K562 (cell line): ENCODE data around the gene VSIG4. TPM values are rescaled to one million over a fixed set of nuclear protein-coding genes. Genes with fewer than 3 reads are reported as not detected.
A peak's percentile ranks its signal among the peaks of the same experiment; 100 is the strongest.

Source experiments
- AFF1 ChIP-seq, 2 experiments: fragments of 450-650 bp; IDR thresholded peaks; 2 replicates each; pipeline ENCODE4 v1.6.1; 2018; ENCODE audit warnings: mild to moderate bottlenecking in 2 of 2, low read depth in 1 of 2; ENCODE audit not compliant: partially characterized antibody in 2 of 2
- CBX2 ChIP-seq: fragments of 200-600 bp; sonication (generic); IDR thresholded peaks from one replicate; pipeline ENCODE4 v1.6.1; 2012; ENCODE audit warnings: mild to moderate bottlenecking, low read length, inconsistent platforms; ENCODE audit not compliant: insufficient read depth, poor library complexity, severe bottlenecking
- DMBX1 ChIP-seq: fragments of 250-450 bp; sonication (Bioruptor Pico); IDR thresholded peaks from 2 replicates; pipeline ENCODE4 v1.8.0; 2022; ENCODE audit warnings: inconsistent platforms, mild to moderate bottlenecking, moderate library complexity, borderline replicate concordance
- L3MBTL2 ChIP-seq: fragments of 450-650 bp; IDR thresholded peaks from 2 replicates; pipeline ENCODE4 v1.6.1; 2016; ENCODE audit warnings: mild to moderate bottlenecking, moderate library complexity
- MYBL2 ChIP-seq, 2 experiments: fragments of 450-650 bp in 1 of 2; sonication (generic) in 1 of 2; formaldehyde crosslinking in 1 of 2; IDR thresholded peaks; 2 replicates each; pipeline versions ENCODE4 v1.6.1 to v1.8.1; 2017 to 2022; ENCODE audit warnings: borderline replicate concordance in 1 of 2, inconsistent platforms in 1 of 2, low read depth in 1 of 2, mild to moderate bottlenecking in 1 of 2, missing genetic modification reagents in 1 of 2, moderate library complexity in 1 of 2
- SUPT5H ChIP-seq: fragments of 450-650 bp; IDR thresholded peaks from 2 replicates; pipeline ENCODE4 v1.6.1; 2016
- THRB ChIP-seq: fragments of 450-650 bp; formaldehyde crosslinking; conservative IDR thresholded peaks from 2 replicates; pipeline ENCODE4 v1.4.0; 2022; ENCODE audit warnings: mild to moderate bottlenecking, missing genetic modification characterization
- polyA plus RNA-seq, 8 experiments: library from polyadenylated mRNA; depleted of rRNA in 4 of 8; stranded (reverse) in 5 of 8; unstranded in 3 of 8; fragments of >200 nt; fragmentation: Nextera tagmentation in 2 of 8; fragmentation: Illumina TruSeq in 1 of 8; extraction: Ambion mirVana in 2 of 8; extraction: Trizol in 1 of 8; gene quantifications; 2 replicates each; pipeline versions ENCODE4 v1.2.1 to v1.2.3, GENCODE V29; 2011 to 2014; ENCODE audit warnings: inconsistent platforms in 1 of 8, missing spikeins in 1 of 8
- total RNA-seq, 7 experiments: library from RNA; depleted of rRNA in 6 of 7; stranded (reverse); fragments of >200 nt in 6 of 7; fragmentation: Illumina TruSeq in 2 of 7; extraction: Trizol in 2 of 7; gene quantifications; 2 replicates each; pipeline versions ENCODE4 v1.2.1 to v1.2.3, GENCODE V29; 2011 to 2021; ENCODE audit warnings: low replicate concordance in 1 of 7

The VSIG4 gene
- total and polyA plus RNA-seq, 9 of the 15 experiments (the other 6 are each of a cell fraction or from before 2014, with no cell fraction given) = 0.22 to 1.6 (median 0.46) TPM; not detected in 1

GRCh38 chrX:66001596-66001995 lies 38.3 kb downstream of the VSIG4 start (continued):
- TF ChIP-seq CBX2 (no peak), DMBX1 (CRISPR knock-in tag) (peak; percentile 13; the same call in 1 of the 2 replicates), SUPT5H (peak; percentile 43), THRB (peak; percentile 71; the same call in 1 of the 2 replicates), AFF1 (IDR thresholded peaks at IDR 0.05; ENCODE audit: low read depth in 1 of 2, partially characterized antibody in 2 of 2) (peak; percentile 60 to 80), L3MBTL2 (no peak), MYBL2 (IDR thresholded peaks at IDR 0.05; ENCODE audit: low read depth) (no peak), MYBL2 (CRISPR knock-in tag; IDR thresholded peaks at IDR 0.05; ENCODE audit: borderline replicate concordance) (no peak)
